Activated CD8-positive, alpha-beta memory T cell treated with anti-CD3 and anti-CD28 coated beads, Interleukin-2, amount 10 ng/mL, durations not matched to agents 7 days and 5 days (primary cell): ENCODE data around the gene KCNIP4. TPM values are rescaled to one million over a fixed set of nuclear protein-coding genes. Genes with fewer than 3 reads are reported as not detected.

ENCODE experiments used
- ATAC-seq: fragments of 150-1000 bp; cut with Tn5 transposase; one replicate; pipeline ENCODE4 v1.10.0; 2021; ENCODE audit warnings: moderate library complexity
- CTCF ChIA-PET: fragments of 350-600 bp; sonication (Branson Sonifier 250); formaldehyde crosslinking; loops from one replicate; lab custom pipeline; 2021; ENCODE audit warnings: antibody characterized with exemption; lab: Charles Lee
- DNase-seq: peaks from one replicate; pipeline ENCODE4 v3.0.0-alpha.2; 2020
- H3K27ac Mint-ChIP-seq: one replicate; pipeline ENCODE4 v1.8.0; 2021; ENCODE audit warnings: mild to moderate bottlenecking, mixed read lengths
- H3K27me3 Mint-ChIP-seq: one replicate; pipeline ENCODE4 v1.8.0; 2021; ENCODE audit warnings: mixed read lengths
- H3K36me3 Mint-ChIP-seq: one replicate; pipeline ENCODE4 v1.8.0; 2021; ENCODE audit warnings: mild to moderate bottlenecking, mixed read lengths
- H3K4me1 Mint-ChIP-seq: one replicate; pipeline ENCODE4 v1.8.0; 2021; ENCODE audit warnings: mixed read lengths
- H3K4me3 Mint-ChIP-seq: one replicate; pipeline ENCODE4 v1.8.0; 2021; ENCODE audit warnings: mild to moderate bottlenecking, moderate library complexity, mixed read lengths
- H3K9me3 Mint-ChIP-seq: one replicate; pipeline ENCODE4 v1.8.0; 2022; ENCODE audit warnings: low read depth, mixed read lengths
- total RNA-seq, 2 experiments: library from RNA; stranded (reverse); gene quantifications; one replicate each; pipeline ENCODE4 v1.2.3, GENCODE V29; 2021

KCNIP4 gene
- total RNA-seq, 2 experiments from 2014 or later = not detected

DNA sequence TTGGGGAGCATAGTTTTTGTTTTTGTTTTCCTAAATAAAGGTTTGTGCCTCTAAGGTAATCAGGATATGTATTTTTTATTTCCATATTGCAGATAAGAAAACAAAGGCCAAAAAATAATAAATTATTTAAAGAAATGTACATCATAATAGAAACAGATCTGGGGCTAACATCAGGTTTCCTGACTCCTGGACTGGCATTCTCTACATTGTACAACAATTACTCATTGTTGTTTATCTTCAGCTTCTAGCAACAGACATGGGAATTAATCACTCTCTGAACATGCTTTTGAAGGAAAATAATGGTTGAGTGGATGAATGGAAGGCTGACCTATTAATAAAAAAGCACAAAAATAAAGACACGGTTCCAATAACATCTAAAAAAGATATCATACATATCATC is 146.2 kb downstream of the KCNIP4 start:
- ATAC-seq (no peak), DNase-seq (no peak)
- no peaks in the 10 kb centered on the region for H3K9me3 Mint-ChIP-seq
- H3K4me1 Mint-ChIP-seq = no peaks in the 10 kb centered on the region
- H3K36me3 Mint-ChIP-seq = no peaks in the 10 kb centered on the region
- H3K27ac Mint-ChIP-seq = no peak overlapping the region
- no peaks in the 10 kb centered on the region for H3K27me3 Mint-ChIP-seq
- no peak overlapping the region for H3K4me3 Mint-ChIP-seq
- CTCF ChIA-PET = no interaction called here

DNA sequence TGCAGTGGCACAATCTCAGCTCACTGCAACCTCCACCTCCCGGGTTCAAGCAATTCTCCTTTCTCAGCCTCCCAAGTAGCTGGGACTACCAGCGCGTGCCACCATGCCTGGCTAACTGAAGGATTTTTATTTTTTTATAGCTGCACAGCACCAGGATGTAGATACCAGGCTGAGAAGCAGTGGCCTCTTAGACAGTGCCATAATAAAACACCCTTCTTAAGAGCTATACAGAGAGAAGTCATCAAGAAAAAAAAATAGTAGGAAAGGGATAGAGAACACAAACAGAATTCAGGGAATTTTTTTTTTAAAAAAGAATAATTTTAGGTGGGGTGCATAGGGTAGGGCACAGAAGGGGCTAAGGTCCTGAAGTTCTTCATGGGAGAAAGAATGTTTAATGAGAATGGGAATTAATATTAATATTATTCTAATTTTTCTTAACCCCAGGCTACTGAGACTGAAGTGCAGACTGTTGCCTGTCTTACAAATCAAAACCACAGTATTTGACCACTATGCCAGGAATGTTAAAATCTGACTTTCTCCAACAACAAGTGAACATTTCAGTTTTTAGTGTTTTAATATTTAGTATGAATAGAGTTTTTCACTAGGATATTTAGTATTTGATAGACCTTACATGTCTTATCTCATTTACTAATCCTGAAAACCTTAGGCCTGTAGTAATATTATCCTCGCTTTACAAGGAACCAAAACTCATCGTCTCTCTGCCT is 146.7 kb downstream of the KCNIP4 start:
- Mint-ChIP-seq H3K27ac (no peak overlapping the region), H3K9me3 (no peaks in the 10 kb centered on the region), H3K27me3 (no peaks in the 10 kb centered on the region), H3K36me3 (no peaks in the 10 kb centered on the region), H3K4me1 (no peaks in the 10 kb centered on the region), H3K4me3 (no peak overlapping the region)
- DNase-seq = no peak
- CTCF ChIA-PET = no interaction called here
- no peak for ATAC-seq

DNA sequence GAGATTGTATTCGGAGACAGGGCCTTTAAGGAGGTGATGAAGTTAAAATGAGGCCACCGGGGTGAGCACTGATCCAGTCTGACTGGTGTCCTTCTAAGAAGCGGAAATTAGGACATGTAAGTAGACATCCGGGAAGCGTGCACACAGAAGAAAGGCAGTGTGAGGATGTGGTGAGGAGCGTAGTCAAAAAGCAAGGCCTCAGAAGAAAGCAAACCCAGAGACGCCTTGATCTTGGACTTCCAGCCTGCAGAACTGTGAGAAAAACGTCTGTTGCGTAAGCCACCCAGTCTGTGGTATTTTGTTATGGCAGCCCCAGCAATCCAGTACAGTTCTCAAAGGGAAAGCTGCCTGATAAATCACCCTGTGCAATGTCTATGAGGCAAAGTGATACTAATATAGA is 153.5 kb downstream of the KCNIP4 start:
- no peaks in the 10 kb centered on the region for H3K9me3 Mint-ChIP-seq
- no peak overlapping the region for H3K4me3 Mint-ChIP-seq
- H3K27ac Mint-ChIP-seq = no peak overlapping the region
- no peaks in the 10 kb centered on the region for H3K27me3 Mint-ChIP-seq
- DNase-seq (no peak), ATAC-seq (no peak)
- H3K36me3 Mint-ChIP-seq = no peaks in the 10 kb centered on the region
- CTCF ChIA-PET = no interaction called here
- H3K4me1 Mint-ChIP-seq = no peaks in the 10 kb centered on the region

DNA sequence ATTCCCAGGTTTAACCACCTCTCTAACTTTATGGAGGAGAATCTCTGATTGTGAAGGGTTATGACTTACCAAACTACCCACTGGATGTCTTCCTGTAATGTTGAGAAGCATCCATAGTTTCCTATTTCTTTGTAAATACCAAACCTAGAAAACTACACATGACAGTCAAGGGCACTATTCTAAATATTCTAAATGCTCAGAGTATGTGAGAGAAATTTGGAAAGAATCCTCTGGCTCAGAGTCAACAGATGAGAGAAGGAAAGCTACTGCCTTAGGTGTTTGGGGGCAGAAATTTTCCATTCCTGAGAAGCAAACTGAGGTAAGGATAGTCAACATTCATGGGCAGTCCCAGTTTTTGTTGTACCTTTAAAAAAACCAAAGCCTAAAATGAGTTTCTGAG is 155.8 kb downstream of the KCNIP4 start:
- no peak for ATAC-seq
- no peaks in the 10 kb centered on the region for H3K9me3 Mint-ChIP-seq
- DNase-seq = no peak
- H3K4me1 Mint-ChIP-seq = no peaks in the 10 kb centered on the region
- no peak overlapping the region for H3K27ac Mint-ChIP-seq
- H3K27me3 Mint-ChIP-seq = no peaks in the 10 kb centered on the region
- CTCF ChIA-PET = no interaction called here
- H3K4me3 Mint-ChIP-seq = no peak overlapping the region
- H3K36me3 Mint-ChIP-seq = no peaks in the 10 kb centered on the region

DNA sequence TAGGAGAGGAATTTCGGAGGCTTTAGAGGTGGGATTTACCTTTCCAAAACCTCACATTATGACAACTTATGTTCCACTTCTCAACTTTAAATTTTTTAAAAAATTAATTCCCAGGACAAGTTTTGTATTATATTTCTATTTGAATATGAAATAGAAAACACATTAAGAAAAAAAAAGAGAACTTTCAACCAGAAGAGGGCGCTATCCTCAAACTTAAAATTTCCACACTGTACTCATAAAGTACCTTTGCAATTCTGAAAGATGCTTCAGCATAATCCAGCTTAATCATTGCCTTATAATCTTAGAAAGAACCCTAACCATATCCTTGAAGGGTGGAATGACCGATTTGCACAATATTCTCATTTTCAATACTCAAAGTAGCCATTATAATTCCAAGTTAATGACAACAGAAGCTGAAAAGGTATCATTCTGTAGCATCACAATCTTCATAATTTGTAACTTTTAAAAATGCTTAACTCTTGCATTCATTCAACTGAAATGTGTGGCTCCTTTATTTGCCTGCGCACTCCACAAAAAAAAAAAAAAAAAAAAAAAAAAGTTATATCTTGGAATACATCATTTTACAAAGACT is 158.0 kb downstream of the KCNIP4 start:
- no peaks in the 10 kb centered on the region for H3K4me1 Mint-ChIP-seq
- no peak for DNase-seq
- no peak for ATAC-seq
- H3K9me3 Mint-ChIP-seq = no peaks in the 10 kb centered on the region
- CTCF ChIA-PET = interaction anchor here (0.7 to 4.4 kb wide), 3 partner anchors 15 to 1427 kb away, joined by 3 to 58 read pairs (median 4); no protein-coding TSS in a partner anchor
- H3K27me3 Mint-ChIP-seq = no peaks in the 10 kb centered on the region
- H3K4me3 Mint-ChIP-seq = no peak overlapping the region
- H3K36me3 Mint-ChIP-seq = no peaks in the 10 kb centered on the region
- no peak overlapping the region for H3K27ac Mint-ChIP-seq

DNA sequence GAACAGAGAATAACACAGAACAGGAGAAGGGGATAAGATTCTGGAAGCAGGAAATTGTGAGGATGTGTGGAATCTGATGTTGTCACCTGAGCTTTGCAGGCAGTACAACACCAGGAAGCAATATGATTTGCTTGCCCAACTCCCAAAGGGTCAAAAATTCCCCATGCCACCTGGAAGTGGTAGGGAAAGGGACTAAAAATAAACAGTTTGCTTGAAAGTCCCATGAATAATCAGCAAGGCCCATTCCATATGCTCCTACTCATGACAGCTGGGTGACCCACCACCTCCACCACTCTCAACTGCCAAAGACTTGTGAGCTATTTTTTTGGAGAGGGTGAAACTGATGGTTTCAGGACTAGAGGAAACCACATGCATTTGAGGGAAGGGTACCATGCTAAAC is 168.4 kb downstream of the KCNIP4 start:
- CTCF ChIA-PET = interaction anchor here (2.0 kb wide), 1 partner anchor 9 kb away, joined by 6 read pairs; no protein-coding TSS in a partner anchor

DNA sequence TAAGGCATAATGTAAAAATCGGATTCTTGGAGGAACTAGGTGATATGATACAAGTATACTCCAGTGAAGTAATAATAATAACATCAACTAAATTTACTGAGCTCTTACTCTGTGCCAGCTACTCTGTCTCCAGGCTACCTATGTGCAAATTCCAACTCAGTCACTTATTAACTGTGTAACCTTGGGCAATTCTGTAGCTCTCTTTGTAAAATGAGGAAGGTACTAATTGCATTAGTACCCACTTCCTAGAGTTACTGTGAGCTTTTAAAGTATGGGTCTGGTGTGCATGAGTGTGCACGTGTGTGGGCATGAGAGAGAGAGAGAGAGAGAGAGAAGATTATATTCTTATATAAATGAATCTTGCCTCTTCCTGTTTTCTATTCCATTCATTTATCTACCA is 169.9 kb downstream of the KCNIP4 start:
- DNase-seq = no peak
- Mint-ChIP-seq H3K9me3 (peaks cover 3% of the 10 kb centered on the region), H3K4me3 (no peak overlapping the region), H3K36me3 (no peaks in the 10 kb centered on the region), H3K4me1 (no peaks in the 10 kb centered on the region), H3K27me3 (no peaks in the 10 kb centered on the region), H3K27ac (no peak overlapping the region)
- ATAC-seq = no peak
- CTCF ChIA-PET = interaction anchor here (2.0 kb wide), 1 partner anchor 10 kb away, joined by 6 read pairs; no protein-coding TSS in a partner anchor

More for the DNA sequence above, 168.4 kb downstream of the KCNIP4 start:
- H3K36me3 Mint-ChIP-seq = no peaks in the 10 kb centered on the region
- H3K9me3 Mint-ChIP-seq = peaks cover 3% of the 10 kb centered on the region
- ATAC-seq (no peak), DNase-seq (no peak)
- no peak overlapping the region for H3K4me3 Mint-ChIP-seq
- no peaks in the 10 kb centered on the region for H3K27me3 Mint-ChIP-seq
- no peaks in the 10 kb centered on the region for H3K4me1 Mint-ChIP-seq
- no peak overlapping the region for H3K27ac Mint-ChIP-seq

DNA sequence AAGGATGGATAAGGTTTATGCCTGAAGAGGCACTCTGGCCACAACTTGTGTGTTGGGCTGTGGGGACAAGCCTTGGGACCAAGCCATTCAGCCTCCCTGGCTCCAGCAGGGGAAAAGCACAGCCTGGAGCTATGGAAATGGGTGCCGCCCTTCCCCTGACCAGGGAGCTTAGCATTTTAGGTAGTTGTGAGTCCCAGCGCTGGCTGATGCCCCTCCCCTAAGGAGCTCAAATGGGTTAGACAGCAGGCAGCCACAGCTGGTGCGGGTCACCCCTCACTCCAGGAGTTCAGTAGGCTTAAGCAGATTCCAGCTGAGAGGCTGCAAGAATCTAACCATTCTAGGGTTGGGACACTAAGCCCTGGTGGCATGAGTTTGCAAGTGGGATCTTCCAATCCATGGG is 172.9 kb downstream of the KCNIP4 start:
- Mint-ChIP-seq H3K9me3 (peaks cover 3% of the 10 kb centered on the region), H3K36me3 (no peaks in the 10 kb centered on the region), H3K27me3 (no peaks in the 10 kb centered on the region), H3K4me1 (no peaks in the 10 kb centered on the region), H3K4me3 (no peak overlapping the region), H3K27ac (no peak overlapping the region)
- ATAC-seq = no peak
- CTCF ChIA-PET = interaction anchor here (0.7 kb wide), 1 partner anchor 15 kb away, joined by 4 read pairs; no protein-coding TSS in a partner anchor
- DNase-seq = no peak

DNA sequence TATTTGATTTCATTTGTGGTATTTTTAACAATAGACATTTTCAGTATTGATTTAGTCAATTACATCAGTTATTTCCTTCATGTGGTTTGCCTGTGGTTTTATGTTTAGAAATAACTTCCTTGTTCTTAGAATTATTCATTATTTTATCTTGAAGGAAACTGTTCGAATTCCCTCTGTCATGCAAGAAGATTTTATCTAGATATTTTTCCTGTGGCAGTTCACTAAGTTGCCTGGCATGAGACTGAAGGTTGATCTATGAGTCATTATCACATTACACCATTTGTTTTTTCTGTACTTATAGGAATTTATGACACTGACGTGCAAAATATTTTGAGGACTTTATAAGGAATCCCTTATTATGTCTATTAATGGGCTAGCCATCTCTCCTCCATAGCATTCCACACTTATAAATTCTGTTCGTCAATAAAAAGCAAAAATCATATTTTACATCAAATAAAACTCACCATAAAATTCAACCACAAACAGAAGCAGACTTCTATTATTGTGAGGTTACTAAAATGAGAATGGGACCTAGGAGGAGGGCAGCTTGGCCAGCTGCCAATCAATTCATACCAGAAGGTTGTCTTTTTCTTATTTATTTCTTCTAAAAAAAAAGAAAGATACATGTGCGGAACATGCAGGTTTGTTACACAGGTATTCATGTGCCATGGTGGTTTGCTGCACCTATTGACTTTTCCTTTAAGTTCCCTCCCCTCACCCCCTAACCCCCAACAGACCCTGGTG is 179.0 kb downstream of the KCNIP4 start:
- H3K4me1 Mint-ChIP-seq = no peaks in the 10 kb centered on the region
- CTCF ChIA-PET = no interaction called here
- H3K9me3 Mint-ChIP-seq = no peaks in the 10 kb centered on the region
- ATAC-seq (no peak), DNase-seq (no peak)
- H3K27ac Mint-ChIP-seq = no peak overlapping the region
- H3K27me3 Mint-ChIP-seq = no peaks in the 10 kb centered on the region
- no peak overlapping the region for H3K4me3 Mint-ChIP-seq
- no peaks in the 10 kb centered on the region for H3K36me3 Mint-ChIP-seq

DNA sequence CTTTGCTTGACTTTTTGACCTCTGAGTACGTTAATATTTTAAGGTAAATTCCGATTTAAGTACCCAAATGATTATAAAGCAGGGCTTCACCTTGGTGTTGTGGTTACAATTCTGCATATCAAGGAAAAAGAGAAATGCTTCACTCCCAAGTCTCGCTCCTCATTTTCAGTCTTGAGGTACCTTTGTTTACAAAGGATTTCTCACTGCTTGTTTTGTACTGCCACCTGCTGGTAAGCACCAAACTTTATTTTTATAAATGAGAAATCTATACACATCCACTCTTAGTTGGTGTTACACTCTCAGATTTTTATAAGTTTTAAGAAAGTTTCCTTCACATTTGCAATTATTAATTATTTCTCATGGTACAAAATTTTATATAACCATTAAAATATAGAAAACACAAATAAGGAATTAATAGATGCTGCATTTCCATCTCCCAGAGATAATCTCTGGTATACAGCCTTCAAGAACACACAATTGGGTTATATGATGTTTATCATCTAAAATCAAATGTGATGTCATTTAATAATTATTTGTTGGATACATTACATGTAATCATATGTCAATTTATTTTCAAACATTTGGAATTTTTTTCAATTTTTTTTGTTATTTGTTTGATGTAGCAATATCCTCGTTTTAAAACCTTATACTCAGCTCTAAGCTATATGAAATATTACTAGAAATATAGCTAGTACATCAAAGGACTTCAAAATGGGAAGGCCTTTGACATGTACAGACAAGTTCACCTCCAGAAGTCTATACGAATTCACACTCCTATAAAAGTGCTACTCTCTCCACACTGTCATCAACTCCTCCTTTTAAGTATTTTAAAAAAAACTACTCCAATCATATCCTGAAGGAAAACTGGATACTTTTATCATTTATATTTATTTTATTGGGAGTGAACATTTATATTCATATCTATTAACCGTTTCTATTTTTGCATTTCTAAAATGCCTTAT is 179.9 kb downstream of the KCNIP4 start:
- H3K4me1 Mint-ChIP-seq = no peaks in the 10 kb centered on the region
- H3K9me3 Mint-ChIP-seq = no peaks in the 10 kb centered on the region
- no peak overlapping the region for H3K4me3 Mint-ChIP-seq
- H3K27ac Mint-ChIP-seq = no peak overlapping the region
- CTCF ChIA-PET = interaction anchor here (0.8 to 1.5 kb wide), 4 partner anchors 255 to 995 kb away, joined by 3 to 5 read pairs (median 4); no protein-coding TSS in a partner anchor
- ATAC-seq = no peak
- no peaks in the 10 kb centered on the region for H3K36me3 Mint-ChIP-seq
- no peaks in the 10 kb centered on the region for H3K27me3 Mint-ChIP-seq
- DNase-seq = no peak

DNA sequence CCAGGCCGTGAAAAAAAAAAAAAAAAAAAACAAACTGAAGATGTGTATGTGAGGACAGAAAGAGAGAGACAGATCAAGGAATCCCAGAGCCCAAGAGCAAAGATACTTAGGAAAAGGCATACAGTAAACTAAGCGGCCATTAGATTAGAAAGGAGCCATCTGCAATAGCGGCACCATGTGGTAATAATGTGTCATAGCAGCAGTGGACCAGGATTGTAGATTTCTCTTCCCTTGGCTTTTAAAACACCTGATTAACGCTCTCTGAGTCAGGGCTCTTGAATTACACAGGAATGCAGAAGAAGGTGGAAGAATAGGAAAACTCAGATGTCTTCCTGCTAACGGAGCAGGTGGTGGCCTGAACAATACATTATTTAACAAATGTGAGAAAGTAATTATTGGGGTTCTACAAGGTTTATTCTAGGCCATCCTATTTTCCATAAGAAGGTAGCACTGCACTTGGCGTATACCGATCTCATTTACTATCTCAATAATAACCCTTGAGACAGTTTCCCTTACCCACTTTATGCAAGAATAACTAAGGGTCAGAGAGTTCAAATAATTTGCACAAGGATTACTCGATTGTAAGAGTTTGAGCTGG is 182.7 kb downstream of the KCNIP4 start:
- Mint-ChIP-seq H3K27ac (no peak overlapping the region), H3K36me3 (no peaks in the 10 kb centered on the region), H3K9me3 (no peaks in the 10 kb centered on the region), H3K27me3 (no peaks in the 10 kb centered on the region), H3K4me1 (no peaks in the 10 kb centered on the region), H3K4me3 (no peak overlapping the region)
- DNase-seq (no peak), ATAC-seq (no peak)
- CTCF ChIA-PET = interaction anchor here (0.8 kb wide), 1 partner anchor 993 kb away, joined by 5 read pairs; no protein-coding TSS in a partner anchor

DNA sequence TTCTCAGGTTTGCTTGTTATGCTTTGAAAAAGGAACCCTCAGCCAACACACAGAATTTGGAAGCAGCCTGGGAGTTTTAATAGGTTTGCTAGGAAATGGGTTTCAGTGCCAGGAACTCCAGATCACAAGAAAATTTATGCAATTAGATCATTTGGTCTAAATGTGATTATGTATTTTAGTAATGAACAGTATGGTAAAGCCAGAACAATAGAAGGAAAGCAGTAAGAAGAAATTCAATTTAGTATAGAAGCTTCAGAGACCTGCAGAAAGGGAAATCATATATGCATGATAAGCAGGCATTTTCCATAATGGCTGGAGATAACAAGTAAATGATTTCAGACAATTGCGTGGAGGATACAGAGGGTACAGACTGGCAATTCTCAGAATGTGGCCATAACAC is 184.7 kb downstream of the KCNIP4 start:
- Mint-ChIP-seq H3K9me3 (no peaks in the 10 kb centered on the region), H3K27ac (no peak overlapping the region), H3K27me3 (no peaks in the 10 kb centered on the region), H3K4me1 (no peaks in the 10 kb centered on the region), H3K36me3 (no peaks in the 10 kb centered on the region), H3K4me3 (no peak overlapping the region)
- ATAC-seq (no peak), DNase-seq (no peak)
- CTCF ChIA-PET = no interaction called here
